LNCAP (cell line): ENCODE measurements around the gene HCK.

Experiments used
- CTCF ChIP-seq: fragments of 450-650 bp; IDR thresholded peaks from 2 replicates; pipeline ENCODE4 v1.5.1; 2017; ENCODE audit warnings: mild to moderate bottlenecking

The HCK gene

GRCh38 chr20:32070282-32070681 lies 18.2 kb downstream of the HCK start:
- no peak for TF ChIP-seq CTCF

GRCh38 chr20:32070690-32071213 lies 18.7 kb downstream of the HCK start:
- no peak for TF ChIP-seq CTCF

- no peak for TF ChIP-seq CTCF
Observed at GRCh38 chr20:32071395-32072167, 19.5 kb downstream of the HCK start.

- TF ChIP-seq CTCF = no peak
Observed at GRCh38 chr20:32072168-32072750, 20.2 kb downstream of the HCK start.

DNA sequence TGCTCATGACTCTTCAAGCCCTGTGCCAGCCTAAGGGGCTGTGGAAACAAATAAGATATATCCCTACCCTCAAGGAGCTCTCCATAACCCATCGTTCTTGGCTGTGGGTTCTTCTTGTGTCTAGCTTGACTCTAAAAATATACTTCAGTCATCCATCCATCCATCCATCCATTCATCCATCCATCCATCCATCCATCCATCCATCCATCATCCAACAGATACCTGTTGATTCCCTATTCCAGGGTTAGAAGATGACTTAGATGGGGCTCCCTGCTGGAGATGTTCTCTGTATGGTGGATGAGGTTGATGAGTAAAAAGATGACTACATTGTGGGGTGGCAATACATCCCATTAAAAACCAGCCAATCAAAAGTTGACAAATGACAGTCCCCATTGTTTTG lies 23.5 kb downstream of the HCK start:
- TF ChIP-seq CTCF = no peak

DNA sequence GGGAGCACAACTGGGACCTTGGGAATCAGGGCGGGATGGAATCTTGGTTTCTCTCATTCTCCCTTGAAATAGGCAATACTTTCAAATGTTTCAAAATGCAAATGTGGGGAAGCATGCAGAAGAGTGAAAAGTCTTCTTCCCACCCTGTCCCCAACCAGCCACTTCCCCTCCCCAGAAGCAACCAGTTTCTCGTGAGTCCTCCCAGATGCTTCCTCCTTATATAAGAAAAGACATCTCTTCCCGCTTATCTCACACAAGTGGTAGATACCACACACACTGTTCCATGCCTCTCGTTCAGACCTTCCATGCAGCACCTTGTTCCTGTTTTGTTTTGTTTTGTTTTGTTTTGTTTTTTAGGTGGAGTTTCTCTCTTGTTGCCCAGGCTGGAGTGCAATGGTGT lies 25.1 kb downstream of the HCK start:
- no peak for TF ChIP-seq CTCF

DNA sequence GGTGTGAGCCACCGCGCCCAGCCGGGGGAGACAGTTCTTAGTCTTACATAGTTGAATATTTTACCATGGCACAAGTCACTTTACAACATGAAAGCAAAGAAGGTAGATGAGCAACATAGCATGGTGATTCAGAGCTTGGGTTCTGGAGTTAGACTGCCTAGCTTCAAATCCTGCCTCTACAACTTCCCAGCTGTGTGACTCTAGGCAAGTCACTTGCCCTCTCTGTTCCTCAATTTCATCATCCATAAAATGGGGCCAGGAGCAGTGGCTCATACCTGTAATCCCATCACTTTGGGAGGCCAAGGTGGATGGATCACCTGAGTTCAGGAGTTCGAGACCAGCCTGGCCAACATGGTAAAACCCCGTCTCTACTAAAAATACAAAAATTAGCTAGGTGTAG lies 26.3 kb downstream of the HCK start:
- TF ChIP-seq CTCF = no peak
